HG03103 (cell line): ENCODE data around the gene KIAA0825.
"Not testable (repeated sequence)": the region's sequence is repeated elsewhere in the genome, so short reads cannot be mapped to it uniquely, and the experiment has no call there.

Source experiments
- ATAC-seq: cut with Tn5 transposase; IDR thresholded peaks from one replicate; pipeline ENCODE4 v1.9.1; 2021; ENCODE audit warnings: low read depth; ENCODE audit not compliant: unreplicated experiment

KIAA0825 gene

GRCh38 chr5:94378062-94378461 lies 240.3 kb downstream of the KIAA0825 start:
- ATAC-seq, result no peak

DNA sequence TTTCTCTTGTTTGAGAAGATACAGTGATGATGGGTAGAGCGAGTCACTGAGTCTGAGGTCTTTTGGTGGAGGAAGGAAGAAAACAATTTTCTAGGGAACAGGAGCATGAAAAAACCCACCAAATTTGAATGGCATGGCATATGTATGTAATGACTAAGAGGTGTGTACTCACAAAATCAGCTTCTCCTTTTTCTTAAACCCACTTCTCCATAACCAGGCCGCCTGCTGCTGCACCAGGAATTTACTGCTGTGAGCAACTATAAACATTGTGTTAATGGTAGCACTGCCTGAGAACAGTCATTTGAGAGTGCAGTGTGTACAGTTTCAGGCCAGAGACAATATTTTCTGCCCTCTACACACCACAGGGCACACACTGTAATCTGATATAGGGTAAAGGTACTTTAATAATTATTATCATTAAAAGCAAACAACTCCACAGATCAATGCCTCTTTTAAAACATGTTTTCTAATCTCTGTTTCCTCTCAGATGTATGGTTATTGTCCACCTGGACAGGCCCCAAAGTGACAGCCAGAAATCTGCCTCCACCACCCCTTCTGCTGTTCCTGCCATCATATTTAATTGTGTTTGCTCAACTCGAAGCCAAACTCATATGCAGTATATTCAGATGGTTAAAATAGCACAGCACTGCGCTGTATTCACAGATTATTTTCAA lies 241.6 kb downstream of the KIAA0825 start:
- ATAC-seq, result no peak

GRCh38 chr5:94375801-94376200 lies 242.6 kb downstream of the KIAA0825 start:
- no peak for ATAC-seq

- ATAC-seq, result no peak
Observed at GRCh38 chr5:94374336-94374735, 244.1 kb downstream of the KIAA0825 start.

- no peak for ATAC-seq
Observed at GRCh38 chr5:94367900-94368299, 250.5 kb downstream of the KIAA0825 start.

- no peak for ATAC-seq
Observed at GRCh38 chr5:94366811-94367210, 251.6 kb downstream of the KIAA0825 start.

GRCh38 chr5:94362857-94363256 lies 255.5 kb downstream of the KIAA0825 start:
- ATAC-seq, result no peak

DNA sequence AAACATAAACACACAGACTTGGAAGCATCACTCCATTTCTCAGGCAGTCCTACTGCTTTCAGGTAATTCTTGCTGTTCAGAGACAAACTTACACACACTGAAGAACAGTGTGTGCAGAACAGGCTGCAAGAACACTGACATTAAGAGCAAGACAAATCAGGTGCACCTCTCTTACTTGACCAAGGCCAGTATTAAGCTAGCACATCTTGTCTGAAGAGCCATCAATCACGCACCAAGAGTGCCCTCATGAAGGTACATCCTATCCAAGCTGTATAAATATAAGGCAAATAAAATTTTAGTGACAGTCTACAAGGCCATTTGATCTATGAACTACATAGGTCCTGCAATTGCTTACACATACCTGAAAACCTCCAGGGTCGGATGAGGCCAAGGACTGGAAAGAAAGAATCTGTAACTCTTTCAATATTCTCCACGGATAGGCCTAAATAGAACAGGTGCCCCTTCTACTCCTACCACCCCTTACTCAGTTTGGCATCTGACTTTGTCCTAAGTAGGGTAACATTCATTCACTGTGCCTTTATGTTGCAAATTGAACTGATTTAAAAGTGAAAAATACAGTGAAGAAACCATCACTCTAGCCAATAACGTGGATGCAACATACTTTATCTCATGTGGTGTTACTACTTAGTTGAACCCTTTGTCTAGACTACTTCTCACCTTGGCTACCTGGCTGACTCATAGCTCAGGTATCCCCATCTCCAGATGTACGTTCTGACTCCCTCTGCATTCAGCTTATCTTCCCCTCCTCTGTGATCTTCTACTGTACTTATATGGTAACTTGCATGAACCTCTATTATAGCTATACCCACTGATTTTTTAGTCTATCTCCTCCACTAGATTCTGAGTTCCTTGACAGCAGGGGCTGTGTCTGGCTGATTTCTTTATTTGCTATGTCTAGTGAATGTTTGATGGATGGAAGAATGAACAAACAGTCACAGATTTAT lies 256.3 kb downstream of the KIAA0825 start:
- no peak for ATAC-seq

DNA sequence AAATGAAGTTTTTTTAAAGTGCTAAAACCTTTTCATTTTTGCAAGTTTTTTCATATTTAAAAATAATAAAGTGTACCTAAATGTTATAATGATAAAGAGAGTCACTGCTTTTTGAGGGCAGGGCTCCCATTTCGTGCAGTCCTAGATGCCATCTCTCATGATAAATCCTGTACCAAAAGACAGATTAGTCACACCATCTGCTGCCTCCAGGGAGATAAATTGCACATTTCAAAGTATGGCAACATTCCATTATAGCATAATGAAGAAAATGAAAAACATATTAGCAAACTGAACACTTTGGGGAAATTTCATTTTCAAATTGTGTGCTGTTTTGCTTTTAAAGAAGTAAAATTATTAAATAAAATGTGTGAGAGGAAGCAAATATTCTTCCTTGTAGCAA lies 257.2 kb downstream of the KIAA0825 start:
- no peak for ATAC-seq

DNA sequence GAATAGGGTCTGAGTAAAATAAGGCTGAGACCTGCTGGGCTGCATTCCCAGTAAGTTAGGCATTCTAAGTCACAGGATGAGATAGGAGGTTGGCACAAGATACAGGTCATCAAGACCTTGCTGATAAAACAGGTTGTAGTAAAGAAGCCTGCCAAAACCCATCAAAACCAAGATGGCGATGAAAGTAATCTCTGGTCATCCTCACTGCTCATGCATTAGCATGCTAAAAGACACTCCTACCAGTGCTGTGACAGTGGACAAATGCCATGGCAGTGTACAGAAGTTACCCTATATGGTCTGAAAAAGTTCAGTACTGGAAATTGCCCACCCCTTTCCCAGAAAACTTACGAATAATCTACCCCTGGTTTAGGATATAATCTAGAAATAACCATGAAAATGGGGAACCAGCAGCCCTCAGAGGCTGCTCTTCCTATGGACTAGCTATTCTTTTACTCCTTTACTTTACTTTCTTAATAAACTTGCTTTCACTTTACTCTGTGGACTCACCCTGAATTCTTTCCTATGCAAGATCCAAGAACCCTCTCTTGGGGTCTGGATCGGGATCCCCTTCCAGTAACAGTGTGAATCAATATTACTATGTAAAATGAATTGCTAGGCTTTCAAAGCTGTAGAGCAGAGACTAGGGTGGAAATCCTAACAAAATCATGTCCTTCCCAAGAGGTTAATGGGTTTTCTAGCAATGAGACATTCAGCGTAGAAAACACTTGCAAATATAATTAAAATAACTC lies 257.8 kb downstream of the KIAA0825 start:
- no peak for ATAC-seq

DNA sequence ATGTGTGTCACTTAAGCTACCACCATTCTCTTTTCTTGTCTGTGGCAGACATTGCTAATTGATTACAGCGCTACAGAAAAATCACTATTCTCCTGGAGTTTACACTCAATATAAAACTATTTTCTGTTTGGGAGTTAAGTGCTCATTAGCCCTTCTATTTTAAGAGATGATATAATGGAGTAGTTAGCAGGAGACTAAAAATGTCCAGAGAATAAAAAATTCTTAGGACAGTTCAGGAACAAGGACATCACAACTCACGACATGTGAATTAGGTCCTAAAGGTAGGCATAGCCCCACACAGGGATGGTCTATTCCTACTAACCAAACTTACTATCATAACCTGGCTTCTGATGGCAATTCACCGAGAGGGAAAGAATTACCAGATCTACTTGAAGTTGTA lies 258.5 kb downstream of the KIAA0825 start:
- no peak for ATAC-seq

DNA sequence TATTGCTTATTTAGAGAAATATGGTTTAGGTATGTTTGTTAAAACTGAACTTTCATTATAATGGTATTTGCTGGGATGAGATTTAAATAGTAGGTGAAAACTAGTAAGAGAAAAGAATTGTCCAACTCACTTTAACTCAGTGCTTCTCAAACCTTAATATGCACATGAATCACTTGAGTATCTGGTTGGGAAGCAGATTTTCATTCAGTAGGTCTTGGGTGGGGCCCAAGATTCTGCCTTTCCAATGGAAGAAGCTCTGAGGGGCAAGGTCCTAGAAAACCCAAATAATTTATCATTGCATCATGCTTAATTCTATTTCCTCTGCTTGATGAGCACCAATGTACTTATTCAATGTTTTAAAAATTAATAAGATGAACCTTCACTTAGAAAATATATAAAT lies 262.6 kb downstream of the KIAA0825 start:
- ATAC-seq, result no peak

GRCh38 chr5:94354837-94355485 lies 263.4 kb downstream of the KIAA0825 start:
- ATAC-seq, result not testable (repeated sequence)

DNA sequence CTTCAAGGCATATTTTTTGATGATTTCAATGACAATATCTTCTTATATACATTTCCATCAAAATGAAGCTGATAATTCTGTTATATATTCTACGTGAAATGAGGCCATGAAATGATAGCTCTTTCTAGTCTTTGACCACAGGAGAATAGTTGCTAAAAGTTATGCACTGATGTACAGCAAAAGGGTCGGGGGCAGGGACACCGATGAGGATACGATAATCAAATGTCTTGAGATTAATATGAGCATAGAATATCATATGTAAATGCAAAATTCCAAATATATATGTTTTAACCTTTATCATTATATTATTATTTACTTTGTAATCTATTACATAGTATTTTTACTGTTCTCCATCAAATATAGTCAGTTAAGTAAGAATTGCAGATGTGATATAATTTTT lies 264.8 kb downstream of the KIAA0825 start:
- no peak for ATAC-seq

DNA sequence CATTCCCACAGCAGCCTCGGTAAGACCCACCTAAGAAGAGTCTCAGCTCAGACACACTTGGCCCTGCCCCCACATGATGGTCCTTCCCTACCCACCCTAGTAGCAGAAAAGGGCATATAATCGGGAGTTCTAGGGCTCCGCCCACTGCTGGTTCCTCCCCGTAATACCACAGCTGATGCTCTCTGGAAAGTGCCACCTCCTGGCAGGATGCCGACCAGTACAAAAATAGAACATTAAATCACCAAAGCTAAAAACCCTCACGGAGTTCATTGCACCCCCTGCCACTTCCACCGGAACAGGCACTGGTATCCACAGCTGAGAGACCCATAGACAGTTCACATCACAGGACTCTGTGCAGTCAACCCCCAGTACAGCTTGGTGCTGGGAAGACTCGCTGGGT lies 271.3 kb downstream of the KIAA0825 start:
- no peak for ATAC-seq

DNA sequence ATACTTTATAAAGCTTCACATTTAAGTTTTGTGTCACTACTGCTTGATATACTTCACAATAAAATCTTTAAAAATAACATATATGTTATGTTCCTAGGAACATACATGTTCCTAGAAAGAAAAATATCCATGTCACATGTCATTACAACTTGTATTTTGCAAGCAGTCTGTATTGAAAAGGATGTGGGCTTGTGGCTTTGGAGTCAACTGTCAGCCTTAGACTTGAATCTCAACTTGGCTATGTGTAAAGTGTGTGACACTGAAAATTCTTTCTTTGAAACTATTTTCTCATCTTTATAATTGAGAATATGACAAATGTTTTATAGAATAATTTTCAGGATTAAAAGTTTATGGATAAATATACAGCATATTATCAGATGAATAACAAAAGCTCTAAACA lies 273.1 kb downstream of the KIAA0825 start:
- no peak for ATAC-seq

GRCh38 chr5:94337617-94338016 lies 280.8 kb downstream of the KIAA0825 start:
- no peak for ATAC-seq

DNA sequence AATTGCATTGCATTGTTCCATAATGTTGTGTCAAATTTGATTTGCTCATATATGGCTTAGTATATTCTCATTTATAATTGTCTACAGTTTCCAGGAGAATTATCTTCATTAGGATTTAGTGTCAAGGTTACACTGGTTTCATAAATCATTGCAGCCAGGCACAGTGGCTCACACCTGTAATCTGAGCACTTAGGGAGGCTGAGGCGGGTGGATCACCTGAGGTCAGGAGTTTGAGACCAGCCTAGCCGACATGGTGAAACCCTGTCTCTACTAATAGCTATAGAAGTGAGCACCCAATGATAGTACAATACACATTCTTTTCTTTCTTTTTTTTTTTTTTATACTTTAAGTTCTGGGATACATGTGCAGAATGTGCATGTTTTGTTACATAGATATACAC lies 282.5 kb downstream of the KIAA0825 start:
- ATAC-seq, result no peak

GRCh38 chr5:94329115-94329514 lies 289.3 kb downstream of the KIAA0825 start:
- no peak for ATAC-seq

DNA sequence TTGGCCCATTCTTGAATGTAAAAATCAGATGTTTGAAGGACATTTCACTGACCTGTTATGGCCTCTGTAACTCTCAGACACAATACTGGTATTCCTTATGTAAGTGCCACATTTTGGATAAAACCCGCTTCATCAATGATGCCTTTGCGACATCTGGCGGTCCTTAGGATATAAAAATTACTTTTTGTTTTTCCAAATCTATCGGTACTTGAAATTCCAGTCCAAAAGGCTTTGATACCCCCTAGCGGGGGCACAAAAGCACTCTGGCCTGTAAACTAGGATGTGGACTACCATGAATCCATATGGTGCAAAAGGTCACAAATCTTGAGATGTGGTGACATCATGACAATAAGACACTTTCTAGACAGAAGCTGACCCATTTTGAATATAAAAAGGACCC lies 291.8 kb downstream of the KIAA0825 start:
- no peak for ATAC-seq
